H1 (cell line): ENCODE results near the gene HMOX2. TPM values are rescaled to one million over a fixed set of nuclear protein-coding genes. Genes with fewer than 3 reads are reported as not detected.

Experiments used
- ASH2L ChIP-seq: fragments of 200-600, 300-600 bp; sonication (generic); IDR thresholded peaks from one replicate; pipeline ENCODE4 v1.7.1; 2017; ENCODE audit warnings: low read length
- CHD7 ChIP-seq: fragments of 300-600 bp; sonication (generic); IDR thresholded peaks from 2 replicates; pipeline ENCODE4 v1.7.1; 2012; ENCODE audit warnings: low read length, moderate library complexity, mild to moderate bottlenecking, inconsistent platforms; ENCODE audit not compliant: insufficient replicate concordance
- MAFK ChIP-seq: IDR thresholded peaks from 2 replicates; pipeline ENCODE4 v1.6.1; 2012; ENCODE audit warnings: low read depth, mild to moderate bottlenecking, improper control_type of control experiment, low read length
- NRF1 ChIP-seq: IDR thresholded peaks from 2 replicates; pipeline ENCODE4 v1.6.1; 2011; ENCODE audit warnings: mild to moderate bottlenecking, low read depth, low read length, improper control_type of control experiment
- POLR2A ChIP-seq, 2 experiments: IDR thresholded peaks; 1 replicate in 1 of 2; 2 replicates in 1 of 2; pipeline ENCODE4 v1.6.1; 2011; ENCODE audit warnings: low read depth in 2 of 2, low read length in 2 of 2, mild to moderate bottlenecking in 2 of 2; ENCODE audit errors: control extremely low read depth in 1 of 2
- TAF7 ChIP-seq: optimal IDR thresholded peaks from 2 replicates; pipeline ENCODE3; 2011; ENCODE audit warnings: low read depth, mild to moderate bottlenecking, inconsistent platforms, low read length, moderate library complexity, borderline replicate concordance
- polyA plus RNA-seq, 7 experiments: library from polyadenylated mRNA; depleted of rRNA in 3 of 7; stranded (reverse) in 5 of 7; unstranded in 2 of 7; fragments of >200 nt in 5 of 7; fragments of 200-250 nt in 2 of 7; gene quantifications; 1 replicate in 5 of 7; 2 replicates in 1 of 7; 4 replicates in 1 of 7; pipeline versions ENCODE4 v1.2.1 to v1.2.3, GENCODE V29; 2011 to 2013; ENCODE audit warnings: missing spikeins in 2 of 7, mixed read lengths in 2 of 7
- total RNA-seq: library from RNA; stranded (reverse); fragmentation: NEBNext Ultra II Directional; extraction: Animal tissue kit (Norgen Biotek cat#: 25700); gene quantifications from 2 replicates; pipeline ENCODE4 v1.2.1, GENCODE V29; 2021

The HMOX2 gene
- total and polyA plus RNA-seq, 2 of the 8 experiments (the other 6 are each of a cell fraction or from before 2014, with no cell fraction given) = 36.5 to 48.4 TPM

DNA sequence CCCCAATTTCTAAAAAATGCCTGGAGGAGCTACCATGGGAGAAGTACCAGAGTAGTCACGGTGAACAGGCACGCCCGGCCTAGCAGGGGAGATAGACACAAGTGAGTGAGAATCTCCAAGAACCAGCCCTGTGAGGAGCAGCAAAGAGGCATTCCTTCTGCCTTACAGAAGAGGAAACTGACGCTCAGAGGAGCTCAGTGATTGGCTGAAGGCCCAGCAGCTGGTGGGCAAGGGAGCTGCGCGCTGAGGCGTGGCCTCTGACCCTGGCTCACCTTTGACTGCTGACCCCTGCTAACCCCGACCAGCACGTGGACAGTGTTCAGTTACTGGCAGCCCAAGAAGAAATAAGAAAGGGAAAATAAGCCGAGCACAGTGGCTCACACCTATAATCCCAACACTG, 81.8 kb downstream of the HMOX2 start (continued):
- no peak for TF ChIP-seq CHD7
- TF ChIP-seq TAF7 = no peak
- TF ChIP-seq ASH2L = no peak
- no peak for TF ChIP-seq POLR2A (IDR thresholded peaks at IDR 0.05; ENCODE audit: control extremely low read depth in 1 of 2, low read depth in 2 of 2, low read length in 2 of 2)
- no peak for TF ChIP-seq MAFK
- no peak for TF ChIP-seq NRF1
